Activated CD4-positive, alpha-beta T cell treated with anti-CD3 and anti-CD28 coated beads, Interleukin-2, amount 10 ng/mL, durations not matched to agents 7 days and 5 days (primary cell): ENCODE data around the gene EHD3. TPM values are rescaled to one million over a fixed set of nuclear protein-coding genes. Genes with fewer than 3 reads are reported as not detected.

Experiments used
- total RNA-seq, 2 experiments: library from RNA; stranded (reverse); gene quantifications; one replicate each; pipeline ENCODE4 v1.2.3, GENCODE V29; 2021

The EHD3 gene
- total RNA-seq, 2 experiments from 2014 or later: 0.44 to 0.50 TPM

Other genes with a start within 250 kb of the EHD3 start
- not detected for gene GALNT14, start 95.7 kb upstream of the EHD3 start, total RNA-seq
- under 1 TPM; 0.10 to 0.12 TPM for gene CAPN14, start 16.6 kb upstream of the EHD3 start, total RNA-seq
- under 1 TPM; 0.15 to 0.17 TPM for gene XDH, start 180.6 kb downstream of the EHD3 start, total RNA-seq